ENCODE results near the gene ARV1. TPM values are rescaled to one million over a fixed set of nuclear protein-coding genes. Genes with fewer than 3 reads are reported as not detected.

ARV1 gene
- total and polyA plus RNA-seq, 2 experiments from 2014 or later = 10.4 to 20.0 TPM

GRCh38 chr1:230966358-230966873 lies 12.5 kb upstream of the ARV1 start:
- no peaks in the 10 kb centered on the region for H3K27me3 Mint-ChIP-seq (ENCODE audit: insufficient read depth, low read depth, poor library complexity)
- Histone ChIP-seq H3K9me2 (ENCODE audit: insufficient read depth) (no peaks in the 10 kb centered on the region), H3K27me3 (ENCODE audit: insufficient read depth) (no peaks in the 10 kb centered on the region), H3K4me2 (no peak overlapping the region), H3K36me3 (ENCODE audit: insufficient read depth) (no peaks in the 10 kb centered on the region), H3K4me3 (no peak overlapping the region), H4K20me1 (replicated peaks; ENCODE audit: insufficient read depth) (peaks cover 29% of the 10 kb centered on the region), H3F3A (replicated peaks; ENCODE audit: low read depth) (no peaks in the 10 kb centered on the region), H3K4me1 (ENCODE audit: insufficient read depth) (no peaks in the 10 kb centered on the region), H2AFZ (no peak overlapping the region), H3K27ac (ENCODE audit: low read depth) (no peak overlapping the region), H3K79me2 (replicated peaks; ENCODE audit: insufficient read depth) (no peaks in the 10 kb centered on the region; the same call in 1 of the 2 replicates)
- H3K4me3 Mint-ChIP-seq = no peak overlapping the region
- no peaks in the 10 kb centered on the region for H3K4me1 Mint-ChIP-seq
- ATAC-seq (no peak), DNase-seq (ENCODE audit: low spot score) (no peak)
- TF ChIP-seq ETS1 (IDR thresholded peaks at IDR 0.05) (no peak), ZNF331 (CRISPR knock-in tag; IDR thresholded peaks at IDR 0.05; ENCODE audit: low read depth) (no peak), CREB1 (CRISPR knock-in tag; IDR thresholded peaks at IDR 0.05; ENCODE audit: low read depth) (no peak), NANOG (IDR thresholded peaks at IDR 0.05; ENCODE audit: borderline replicate concordance) (no peak), JUNB (IDR thresholded peaks at IDR 0.05; ENCODE audit: unreplicated experiment) (no peak), STAT1 (IDR thresholded peaks at IDR 0.05; ENCODE audit: unreplicated experiment) (no peak), EZH2phosphoT487 (IDR thresholded peaks at IDR 0.05; ENCODE audit: unreplicated experiment) (no peak), ZNF462 (CRISPR knock-in tag; IDR thresholded peaks at IDR 0.05) (no peak), EZH2 (IDR thresholded peaks at IDR 0.05; ENCODE audit: low read depth, unreplicated experiment) (no peak)
- no peaks in the 10 kb centered on the region for H3K9me3 Mint-ChIP-seq
- H3K36me3 Mint-ChIP-seq (ENCODE audit: low read depth) = no peaks in the 10 kb centered on the region
- H3K27ac Mint-ChIP-seq = no peak overlapping the region

Data from GM23338 (cell line).